Measurements from ENCODE around the gene ADAMTS12.

The ADAMTS12 gene

DNA sequence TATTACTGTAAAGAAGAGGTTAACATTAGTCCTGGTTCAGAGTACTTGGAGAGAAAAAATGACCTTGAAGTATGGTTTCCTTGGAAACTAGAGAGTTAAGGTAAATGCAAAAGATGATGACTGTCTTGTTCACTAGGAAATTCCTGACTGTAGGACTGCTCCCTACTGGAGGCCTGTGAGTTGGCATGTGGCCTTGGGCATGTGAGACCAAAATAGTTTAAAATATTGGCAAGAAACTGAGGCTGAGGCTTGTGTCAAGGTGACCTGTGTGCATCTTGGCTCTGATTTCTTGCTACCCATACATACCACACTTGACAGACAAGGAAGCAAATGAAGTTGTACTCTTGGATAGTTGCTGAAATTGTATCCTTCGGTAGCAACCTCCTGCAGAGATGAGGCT lies 354.6 kb downstream of the ADAMTS12 start:
- no peak for FAIRE-seq
- TF ChIP-seq POLR2AphosphoS5 (IDR thresholded peaks at IDR 0.05; ENCODE audit: low read depth, low read length) (no peak), POLR2A (IDR thresholded peaks at IDR 0.05; ENCODE audit: low read depth, low read length) (no peak), SPI1 (IDR thresholded peaks at IDR 0.05; ENCODE audit: low read depth, low read length) (no peak), PAX5 (IDR thresholded peaks at IDR 0.05; ENCODE audit: insufficient read depth, low read length, severe bottlenecking) (no peak), TAF1 (IDR thresholded peaks at IDR 0.05; ENCODE audit: low read depth, low read length) (no peak), POU2F2 (IDR thresholded peaks at IDR 0.05; ENCODE audit: low read depth, low read length) (no peak)
- no peak for DNase-seq (ENCODE audit: insufficient read length, low spot score)

GRCh38 chr5:33536802-33537201 lies 355.0 kb downstream of the ADAMTS12 start:
- no peak for DNase-seq (ENCODE audit: insufficient read length, low spot score)
- no peak for FAIRE-seq
- TF ChIP-seq SPI1 (IDR thresholded peaks at IDR 0.05; ENCODE audit: low read depth, low read length) (no peak), POLR2A (IDR thresholded peaks at IDR 0.05; ENCODE audit: low read depth, low read length) (no peak), POLR2AphosphoS5 (IDR thresholded peaks at IDR 0.05; ENCODE audit: low read depth, low read length) (no peak), TAF1 (IDR thresholded peaks at IDR 0.05; ENCODE audit: low read depth, low read length) (no peak), POU2F2 (IDR thresholded peaks at IDR 0.05; ENCODE audit: low read depth, low read length) (no peak), PAX5 (IDR thresholded peaks at IDR 0.05; ENCODE audit: insufficient read depth, low read length, severe bottlenecking) (no peak)

DNA sequence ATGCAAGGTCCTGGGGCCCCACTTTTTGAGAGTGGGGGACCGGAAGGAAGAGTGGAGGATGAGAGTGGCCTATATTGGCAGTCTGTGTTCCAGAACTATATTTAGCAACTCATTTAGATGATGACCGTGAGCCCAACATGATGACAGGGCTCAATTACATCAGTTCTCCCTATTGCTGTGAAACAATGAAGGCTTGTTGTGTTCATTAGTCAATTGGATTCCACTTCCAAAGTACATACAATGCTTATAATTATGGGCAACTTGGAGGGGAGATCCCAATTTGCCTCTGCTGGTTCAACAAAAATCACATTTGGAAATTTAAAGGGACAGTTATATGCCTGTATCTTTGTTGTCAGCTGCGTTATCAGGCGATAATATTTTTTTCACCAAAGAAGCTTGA lies 360.0 kb downstream of the ADAMTS12 start:
- no peak for DNase-seq (ENCODE audit: insufficient read length, low spot score)
- FAIRE-seq, result no peak
- no peak for TF ChIP-seq POLR2A (IDR thresholded peaks at IDR 0.05; ENCODE audit: low read depth, low read length)
- TF ChIP-seq POU2F2 (IDR thresholded peaks at IDR 0.05; ENCODE audit: low read depth, low read length), result no peak
- TF ChIP-seq SPI1 (IDR thresholded peaks at IDR 0.05; ENCODE audit: low read depth, low read length), result no peak
- no peak for TF ChIP-seq TAF1 (IDR thresholded peaks at IDR 0.05; ENCODE audit: low read depth, low read length)
- no peak for TF ChIP-seq PAX5 (IDR thresholded peaks at IDR 0.05; ENCODE audit: insufficient read depth, low read length, severe bottlenecking)
- no peak for TF ChIP-seq POLR2AphosphoS5 (IDR thresholded peaks at IDR 0.05; ENCODE audit: low read depth, low read length)

DNA sequence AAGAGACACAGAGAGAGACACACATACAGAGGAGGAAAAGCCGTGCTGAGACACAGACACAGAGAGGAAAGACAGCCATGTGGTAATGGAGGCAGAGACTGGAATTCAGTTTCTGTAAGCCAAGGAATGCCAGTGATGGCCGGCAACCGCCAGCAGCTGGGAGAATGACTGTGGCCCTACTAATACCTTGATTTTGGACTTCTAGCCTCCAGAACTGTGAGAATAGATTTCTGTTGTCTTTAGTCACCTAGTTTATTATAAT lies 360.8 kb downstream of the ADAMTS12 start:
- no peak for TF ChIP-seq POLR2A (IDR thresholded peaks at IDR 0.05; ENCODE audit: low read depth, low read length)
- no peak for TF ChIP-seq SPI1 (IDR thresholded peaks at IDR 0.05; ENCODE audit: low read depth, low read length)
- TF ChIP-seq POLR2AphosphoS5 (IDR thresholded peaks at IDR 0.05; ENCODE audit: low read depth, low read length), result no peak
- FAIRE-seq (no peak), DNase-seq (ENCODE audit: insufficient read length, low spot score) (no peak)

- DNase-seq (ENCODE audit: insufficient read length, low spot score), result no peak
- no peak for TF ChIP-seq PAX5 (IDR thresholded peaks at IDR 0.05; ENCODE audit: insufficient read depth, low read length, severe bottlenecking)
- no peak for TF ChIP-seq POLR2A (IDR thresholded peaks at IDR 0.05; ENCODE audit: low read depth, low read length)
- TF ChIP-seq SPI1 (IDR thresholded peaks at IDR 0.05; ENCODE audit: low read depth, low read length), result no peak
- TF ChIP-seq TAF1 (IDR thresholded peaks at IDR 0.05; ENCODE audit: low read depth, low read length), result no peak
- no peak for TF ChIP-seq POLR2AphosphoS5 (IDR thresholded peaks at IDR 0.05; ENCODE audit: low read depth, low read length)
- TF ChIP-seq POU2F2 (IDR thresholded peaks at IDR 0.05; ENCODE audit: low read depth, low read length), result no peak
- FAIRE-seq, result no peak
These were observed 361.4 kb downstream of the ADAMTS12 start for GRCh38 chr5:33530183-33531036.

- FAIRE-seq (no peak), DNase-seq (ENCODE audit: insufficient read length, low spot score) (no peak)
- TF ChIP-seq POU2F2 (IDR thresholded peaks at IDR 0.05; ENCODE audit: low read depth, low read length) (no peak), POLR2A (IDR thresholded peaks at IDR 0.05; ENCODE audit: low read depth, low read length) (no peak), POLR2AphosphoS5 (IDR thresholded peaks at IDR 0.05; ENCODE audit: low read depth, low read length) (no peak), SPI1 (IDR thresholded peaks at IDR 0.05; ENCODE audit: low read depth, low read length) (no peak), PAX5 (IDR thresholded peaks at IDR 0.05; ENCODE audit: insufficient read depth, low read length, severe bottlenecking) (no peak), TAF1 (IDR thresholded peaks at IDR 0.05; ENCODE audit: low read depth, low read length) (no peak)
These were observed 364.1 kb downstream of the ADAMTS12 start for GRCh38 chr5:33527696-33528095.

GRCh38 chr5:33526755-33527154 lies 365.0 kb downstream of the ADAMTS12 start:
- TF ChIP-seq POLR2AphosphoS5 (IDR thresholded peaks at IDR 0.05; ENCODE audit: low read depth, low read length) (no peak), POU2F2 (IDR thresholded peaks at IDR 0.05; ENCODE audit: low read depth, low read length) (no peak), POLR2A (IDR thresholded peaks at IDR 0.05; ENCODE audit: low read depth, low read length) (no peak), TAF1 (IDR thresholded peaks at IDR 0.05; ENCODE audit: low read depth, low read length) (no peak), SPI1 (IDR thresholded peaks at IDR 0.05; ENCODE audit: low read depth, low read length) (no peak), PAX5 (IDR thresholded peaks at IDR 0.05; ENCODE audit: insufficient read depth, low read length, severe bottlenecking) (no peak)
- no peak for DNase-seq (ENCODE audit: insufficient read length, low spot score)
- no peak for FAIRE-seq

DNA sequence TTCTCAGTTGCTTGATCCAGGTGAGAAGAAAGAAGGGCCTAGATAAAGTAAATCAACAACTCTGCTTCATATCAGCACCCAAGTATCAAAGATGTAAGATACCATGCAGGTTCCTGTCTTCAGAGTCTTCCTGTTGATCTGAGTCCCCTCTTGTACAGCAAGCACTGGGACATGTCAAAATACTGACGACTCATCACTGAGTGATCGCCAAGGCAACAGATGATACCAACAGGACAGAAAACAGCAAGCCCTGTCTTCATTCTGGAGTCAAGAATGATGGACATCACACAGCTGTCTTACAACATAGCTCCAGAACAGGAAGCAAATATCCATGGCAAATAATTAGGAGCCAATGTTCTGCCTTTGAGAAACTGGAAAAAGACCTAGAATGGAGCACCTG lies 367.3 kb downstream of the ADAMTS12 start:
- TF ChIP-seq POLR2A (IDR thresholded peaks at IDR 0.05; ENCODE audit: low read depth, low read length), result no peak
- TF ChIP-seq POU2F2 (IDR thresholded peaks at IDR 0.05; ENCODE audit: low read depth, low read length), result no peak
- TF ChIP-seq PAX5 (IDR thresholded peaks at IDR 0.05; ENCODE audit: insufficient read depth, low read length, severe bottlenecking), result no peak
- no peak for TF ChIP-seq TAF1 (IDR thresholded peaks at IDR 0.05; ENCODE audit: low read depth, low read length)
- TF ChIP-seq POLR2AphosphoS5 (IDR thresholded peaks at IDR 0.05; ENCODE audit: low read depth, low read length), result no peak
- TF ChIP-seq SPI1 (IDR thresholded peaks at IDR 0.05; ENCODE audit: low read depth, low read length), result no peak
- no peak for DNase-seq (ENCODE audit: insufficient read length, low spot score)
- FAIRE-seq, result no peak

GRCh38 chr5:33523208-33523771 lies 368.5 kb downstream of the ADAMTS12 start:
- no peak for TF ChIP-seq POLR2A (IDR thresholded peaks at IDR 0.05; ENCODE audit: low read depth, low read length)
- no peak for TF ChIP-seq POU2F2 (IDR thresholded peaks at IDR 0.05; ENCODE audit: low read depth, low read length)
- TF ChIP-seq POLR2AphosphoS5 (IDR thresholded peaks at IDR 0.05; ENCODE audit: low read depth, low read length), result no peak
- no peak for TF ChIP-seq PAX5 (IDR thresholded peaks at IDR 0.05; ENCODE audit: insufficient read depth, low read length, severe bottlenecking)
- TF ChIP-seq TAF1 (IDR thresholded peaks at IDR 0.05; ENCODE audit: low read depth, low read length), result no peak
- no peak for TF ChIP-seq SPI1 (IDR thresholded peaks at IDR 0.05; ENCODE audit: low read depth, low read length)
- DNase-seq (ENCODE audit: insufficient read length, low spot score) (no peak), FAIRE-seq (no peak)
